IPS DF 4.7 (cell line): ENCODE results near the gene FOXG1.

Experiments used
- DNase-seq: peaks from one replicate; pipeline ENCODE4 v3.0.0-alpha.2; 2013; ENCODE audit warnings: low spot score; ENCODE audit errors: extremely low read depth

The FOXG1 gene

DNA sequence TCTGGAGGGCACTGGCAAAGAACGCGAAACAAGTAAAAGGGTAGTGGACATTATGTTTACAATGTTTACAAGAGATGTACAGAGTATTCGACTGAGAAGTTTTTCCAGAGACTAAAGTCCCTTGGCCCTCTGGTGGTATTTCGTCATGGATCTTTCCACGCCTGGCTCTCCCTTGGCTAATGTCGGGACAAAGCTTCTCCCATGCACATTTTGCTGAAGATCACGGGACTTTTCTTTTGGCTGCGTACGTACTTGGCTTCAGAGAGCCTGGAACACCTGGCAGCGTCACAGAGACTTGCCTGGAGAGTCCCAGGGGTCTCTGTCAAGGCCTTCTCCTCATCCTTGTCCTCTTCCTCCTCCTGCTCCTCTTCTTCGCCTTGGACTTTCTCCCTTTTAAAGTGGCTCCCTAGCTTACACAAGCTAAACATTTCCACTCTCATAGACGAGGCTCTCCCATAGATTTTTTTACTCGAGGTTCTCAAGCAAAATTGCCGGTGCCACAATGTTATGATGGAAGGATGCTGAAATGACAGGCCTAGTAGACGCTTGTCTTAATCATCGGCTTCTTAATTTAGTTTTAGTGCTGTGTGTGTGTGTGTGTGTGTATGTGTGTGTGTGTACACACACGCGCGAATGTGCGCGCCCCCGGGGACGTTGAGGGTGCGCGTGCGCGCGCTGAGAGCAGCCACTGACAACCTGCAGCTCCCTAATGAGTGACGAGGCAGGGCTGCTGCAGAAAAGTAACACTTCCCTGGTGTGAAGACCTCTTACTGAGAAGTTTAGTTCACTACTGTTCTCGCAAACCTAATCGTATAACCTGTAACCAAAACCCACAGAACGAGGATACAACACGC, 4.9 kb upstream of the FOXG1 start:
- no peak for DNase-seq

DNA sequence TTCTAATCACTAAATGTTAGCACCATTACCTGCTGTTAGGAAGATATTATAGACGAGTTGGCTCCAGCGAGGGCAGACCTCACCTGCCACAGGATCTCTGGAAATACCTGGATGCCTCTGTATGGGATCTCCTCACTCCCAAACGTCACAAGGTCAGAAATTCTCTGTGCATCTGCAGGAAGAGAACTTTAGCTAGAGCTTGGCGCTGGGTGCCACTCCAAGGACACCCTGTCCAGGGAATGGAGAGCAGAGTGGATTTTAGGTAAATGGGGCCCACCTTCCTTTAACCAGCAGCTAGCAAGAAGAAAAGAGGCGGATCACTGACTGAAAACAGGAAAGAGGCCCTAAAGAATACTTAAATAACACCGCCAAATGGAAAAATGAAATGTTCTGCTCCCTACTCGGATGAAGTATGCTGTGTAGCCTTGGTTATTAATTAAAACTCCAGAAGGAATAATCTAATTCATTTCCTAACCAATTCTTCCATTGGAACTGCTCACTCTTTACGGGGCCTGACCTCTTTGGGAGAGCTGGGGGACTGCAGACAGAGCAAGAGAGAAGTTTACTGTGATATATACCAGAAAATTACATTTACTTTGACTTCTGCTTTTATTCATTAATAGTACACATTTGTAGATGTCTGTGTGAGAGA, 4.2 kb upstream of the FOXG1 start:
- DNase-seq: no peak

DNA sequence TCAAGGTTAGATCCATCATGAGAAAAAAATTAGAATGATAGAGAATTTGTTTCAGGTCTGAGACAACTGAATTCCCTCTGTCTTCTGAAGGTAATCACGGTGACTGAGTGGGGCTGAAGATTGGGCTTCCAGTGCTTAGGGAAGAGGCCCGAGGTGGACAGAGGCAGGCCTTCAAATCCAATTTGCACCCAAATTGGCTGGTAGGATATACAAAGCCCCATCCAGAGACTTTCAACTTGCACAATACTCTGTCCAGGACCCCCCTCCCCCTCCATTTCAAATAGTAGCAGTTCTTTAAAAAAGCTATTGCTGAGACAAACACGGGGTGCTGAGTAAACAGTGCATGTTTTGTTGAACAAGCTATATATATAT, 3.6 kb upstream of the FOXG1 start:
- no peak for DNase-seq

DNA sequence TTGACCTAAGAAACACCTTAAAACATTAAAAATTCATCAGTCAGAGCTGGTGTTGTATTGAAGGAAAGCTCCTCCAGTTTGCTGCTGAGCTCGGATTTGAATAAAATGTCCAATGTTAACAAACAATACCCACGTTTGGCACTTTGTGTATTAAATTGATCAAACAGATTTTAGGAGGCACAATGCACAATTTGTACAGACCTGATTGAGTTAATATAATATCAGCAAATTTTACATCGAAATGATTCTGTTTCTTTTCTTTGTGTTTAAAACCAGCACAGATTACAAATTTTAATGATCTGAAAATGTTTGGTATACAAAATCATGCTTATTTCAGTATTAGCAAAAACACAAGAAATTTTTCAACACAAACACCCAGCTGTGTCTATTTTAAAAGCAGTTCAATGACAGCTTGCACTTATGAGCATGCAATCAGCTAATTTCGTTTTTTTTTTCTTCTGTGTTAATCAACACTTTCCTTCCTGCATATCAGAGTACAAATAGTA, 2.8 kb upstream of the FOXG1 start:
- DNase-seq: no peak

- no peak for DNase-seq
Measured at GRCh38 chr14:28764257-28765160, 2.1 kb upstream of the FOXG1 start.

DNA sequence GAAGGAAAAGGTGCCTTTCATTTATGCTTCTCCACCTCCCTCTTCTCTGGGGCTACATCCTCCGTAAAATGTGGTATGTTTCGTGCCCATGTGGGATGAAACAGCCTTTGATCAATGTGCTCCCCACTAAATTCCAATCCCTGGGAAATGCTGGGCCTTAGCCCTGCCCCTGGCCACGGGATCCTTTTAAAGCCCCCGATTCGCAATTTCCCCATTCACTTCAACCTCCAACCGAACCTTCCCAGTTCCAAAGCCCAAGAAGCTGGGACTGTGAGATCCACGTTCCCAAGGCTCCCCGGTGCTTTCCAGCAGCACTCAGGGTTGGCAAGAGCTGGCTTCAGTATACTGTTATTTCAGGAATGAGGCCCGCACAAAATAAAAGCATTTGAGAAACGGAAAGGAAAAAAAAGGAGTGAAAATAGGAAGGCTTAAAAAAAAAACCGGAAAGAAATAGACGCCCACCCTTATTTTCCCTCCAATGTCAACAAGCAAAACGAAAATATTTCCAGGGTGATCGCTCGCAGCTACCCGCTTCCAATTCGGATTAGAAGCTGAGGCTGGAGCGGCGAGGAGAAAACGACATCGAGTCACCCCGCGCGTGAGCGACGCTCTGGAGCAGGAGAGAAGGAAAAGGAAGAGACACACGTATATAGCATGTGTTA, 1.3 kb upstream of the FOXG1 start:
- no peak for DNase-seq

GRCh38 chr14:28765831-28766468, 637 bp upstream of the FOXG1 start:
- no peak for DNase-seq

DNA sequence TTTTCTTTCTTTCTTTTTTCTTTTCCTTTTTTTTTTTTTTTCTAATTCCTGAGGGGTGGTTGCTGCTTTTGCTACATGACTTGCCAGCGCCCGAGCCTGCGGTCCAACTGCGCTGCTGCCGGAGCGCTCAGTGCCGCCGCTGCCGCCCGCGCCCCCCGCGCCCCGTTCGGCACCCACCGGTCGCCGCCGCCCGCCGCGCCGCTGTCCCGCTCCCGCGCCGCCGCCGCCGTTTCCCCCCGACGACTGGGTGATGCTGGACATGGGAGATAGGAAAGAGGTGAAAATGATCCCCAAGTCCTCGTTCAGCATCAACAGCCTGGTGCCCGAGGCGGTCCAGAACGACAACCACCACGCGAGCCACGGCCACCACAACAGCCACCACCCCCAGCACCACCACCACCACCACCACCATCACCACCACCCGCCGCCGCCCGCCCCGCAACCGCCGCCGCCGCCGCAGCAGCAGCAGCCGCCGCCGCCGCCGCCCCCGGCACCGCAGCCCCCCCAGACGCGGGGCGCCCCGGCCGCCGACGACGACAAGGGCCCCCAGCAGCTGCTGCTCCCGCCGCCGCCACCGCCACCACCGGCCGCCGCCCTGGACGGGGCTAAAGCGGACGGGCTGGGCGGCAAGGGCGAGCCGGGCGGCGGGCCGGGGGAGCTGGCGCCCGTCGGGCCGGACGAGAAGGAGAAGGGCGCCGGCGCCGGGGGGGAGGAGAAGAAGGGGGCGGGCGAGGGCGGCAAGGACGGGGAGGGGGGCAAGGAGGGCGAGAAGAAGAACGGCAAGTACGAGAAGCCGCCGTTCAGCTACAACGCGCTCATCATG, 654 bp downstream of the FOXG1 start:
- DNase-seq: no peak

DNA sequence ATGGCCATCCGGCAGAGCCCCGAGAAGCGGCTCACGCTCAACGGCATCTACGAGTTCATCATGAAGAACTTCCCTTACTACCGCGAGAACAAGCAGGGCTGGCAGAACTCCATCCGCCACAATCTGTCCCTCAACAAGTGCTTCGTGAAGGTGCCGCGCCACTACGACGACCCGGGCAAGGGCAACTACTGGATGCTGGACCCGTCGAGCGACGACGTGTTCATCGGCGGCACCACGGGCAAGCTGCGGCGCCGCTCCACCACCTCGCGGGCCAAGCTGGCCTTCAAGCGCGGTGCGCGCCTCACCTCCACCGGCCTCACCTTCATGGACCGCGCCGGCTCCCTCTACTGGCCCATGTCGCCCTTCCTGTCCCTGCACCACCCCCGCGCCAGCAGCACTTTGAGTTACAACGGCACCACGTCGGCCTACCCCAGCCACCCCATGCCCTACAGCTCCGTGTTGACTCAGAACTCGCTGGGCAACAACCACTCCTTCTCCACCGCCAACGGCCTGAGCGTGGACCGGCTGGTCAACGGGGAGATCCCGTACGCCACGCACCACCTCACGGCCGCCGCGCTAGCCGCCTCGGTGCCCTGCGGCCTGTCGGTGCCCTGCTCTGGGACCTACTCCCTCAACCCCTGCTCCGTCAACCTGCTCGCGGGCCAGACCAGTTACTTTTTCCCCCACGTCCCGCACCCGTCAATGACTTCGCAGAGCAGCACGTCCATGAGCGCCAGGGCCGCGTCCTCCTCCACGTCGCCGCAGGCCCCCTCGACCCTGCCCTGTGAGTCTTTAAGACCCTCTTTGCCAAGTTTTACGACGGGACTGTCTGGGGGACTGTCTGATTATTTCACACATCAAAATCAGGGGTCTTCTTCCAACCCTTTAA, 1.5 kb downstream of the FOXG1 start:
- no peak for DNase-seq

- DNase-seq: no peak
Measured at GRCh38 chr14:28769276-28769880, 2.8 kb downstream of the FOXG1 start.

GRCh38 chr14:28770061-28770460, 3.5 kb downstream of the FOXG1 start:
- no peak for DNase-seq

- DNase-seq: no peak
Measured at GRCh38 chr14:28770630-28771029, 4.0 kb downstream of the FOXG1 start.

DNA sequence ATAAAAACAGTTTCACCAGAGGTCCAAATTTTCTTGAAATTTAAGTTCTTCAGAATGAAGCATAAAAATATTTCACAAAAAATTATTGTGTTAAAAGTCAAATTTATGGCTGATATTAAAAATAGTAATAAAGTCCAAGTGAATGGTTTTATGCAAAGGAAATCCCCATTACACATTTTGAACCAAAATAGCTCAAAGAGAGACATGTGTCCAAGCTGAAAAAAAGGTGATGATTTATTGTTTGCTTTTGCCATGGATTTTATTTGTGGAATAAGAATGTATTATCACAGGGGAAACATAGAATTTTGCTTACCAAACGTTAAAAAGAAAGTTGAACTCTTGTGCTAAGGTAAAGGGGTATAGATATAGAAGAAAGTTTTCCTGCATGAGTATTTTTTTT, 4.6 kb downstream of the FOXG1 start:
- DNase-seq: no peak

DNA sequence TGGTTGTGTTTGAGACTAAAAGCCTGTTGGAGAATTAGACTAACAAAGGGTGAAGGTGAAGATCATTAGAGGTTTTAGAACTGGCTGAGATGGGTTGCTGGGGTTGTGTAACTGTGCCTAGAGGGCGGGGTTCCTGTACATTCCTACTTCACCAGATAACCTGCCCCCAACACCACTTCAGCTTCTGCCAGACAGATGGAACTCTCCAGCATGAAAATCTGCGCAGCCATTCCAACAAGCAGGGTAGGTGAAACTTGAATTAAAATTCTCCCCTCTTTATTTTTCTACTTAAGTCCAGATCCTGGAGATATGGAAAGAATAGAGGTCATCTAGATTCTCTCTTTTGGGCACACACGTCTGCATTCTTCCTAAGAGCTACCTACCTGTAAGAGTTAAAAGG, 6.0 kb downstream of the FOXG1 start:
- DNase-seq: no peak

- DNase-seq: no peak
Measured at GRCh38 chr14:28773176-28773575, 6.6 kb downstream of the FOXG1 start.

DNA sequence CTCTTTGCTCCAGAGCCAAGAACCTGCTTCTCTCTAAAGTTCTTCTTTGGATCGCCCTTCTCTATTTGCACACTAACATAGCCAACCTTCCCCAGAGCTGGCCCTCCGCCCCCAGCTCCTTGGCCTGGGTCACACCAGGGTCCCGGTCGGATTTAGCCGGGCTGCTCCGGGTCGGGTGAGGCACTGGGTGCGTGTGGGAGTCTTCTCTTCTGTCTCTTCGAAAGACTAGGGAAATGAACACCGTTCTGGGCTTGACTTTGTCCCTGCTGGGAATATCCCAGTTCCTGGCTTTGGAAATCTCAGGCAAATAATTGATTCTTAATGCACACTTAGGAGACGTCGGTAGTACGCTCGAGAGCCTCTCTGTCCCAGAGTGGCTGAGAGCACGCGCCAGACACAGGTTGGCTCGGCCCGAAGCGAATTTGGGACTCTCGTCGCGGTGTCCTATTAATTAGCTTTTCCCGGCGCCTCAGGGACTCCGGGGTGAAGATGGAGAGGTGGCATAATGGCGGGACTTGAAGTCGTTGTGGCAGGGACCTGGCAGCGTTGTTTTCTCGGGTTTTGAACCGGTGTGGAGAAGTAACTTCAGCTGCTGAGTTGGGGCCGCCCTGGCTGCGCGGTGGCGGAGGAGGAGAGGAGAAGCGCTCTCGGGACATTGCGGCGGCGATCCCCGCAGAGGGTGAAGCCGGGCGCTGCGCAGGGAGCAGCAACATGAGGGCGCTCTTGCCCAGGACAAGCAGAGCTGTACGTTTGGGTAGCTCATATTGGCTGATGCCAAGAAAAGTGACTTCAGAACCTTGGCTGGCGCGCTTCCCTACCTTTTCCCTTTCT, 7.5 kb downstream of the FOXG1 start:
- DNase-seq: no peak
